Hematopoietic multipotent progenitor cell treated with erythropoietin and hydrocortisone succinate and interleukin-3 and kit ligand, for 15 days (in vitro differentiated cells): ENCODE measurements around the gene IL11.
"Not testable (repeated sequence)": the region's sequence is repeated elsewhere in the genome, so short reads cannot be mapped to it uniquely, and the experiment has no call there.

ENCODE experiments used
- DNase-seq: peaks from one replicate; pipeline ENCODE4 v3.0.0-alpha.2; 2015; ENCODE audit warnings: low spot score

The IL11 gene

DNA sequence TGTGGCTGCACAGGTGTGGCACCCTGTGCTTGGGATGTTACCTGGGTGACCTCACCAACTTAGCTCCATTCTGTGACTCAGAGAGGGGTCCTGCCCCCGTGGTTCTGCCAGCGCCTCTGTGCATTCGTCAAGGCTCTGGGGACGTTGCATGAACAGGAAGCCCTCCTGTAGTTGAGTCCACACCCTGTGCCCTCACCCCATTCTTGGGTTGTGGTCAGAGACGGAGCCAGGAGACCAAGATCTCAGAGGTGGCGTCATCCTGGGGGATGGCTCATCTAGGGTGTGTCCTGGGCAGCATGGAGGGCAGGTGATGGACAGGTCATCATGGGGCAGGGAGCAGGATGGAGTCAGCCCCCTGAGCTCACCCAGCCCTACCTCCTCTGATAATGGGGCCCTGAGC is 18.2 kb downstream of the IL11 start:
- no peak for DNase-seq

DNA sequence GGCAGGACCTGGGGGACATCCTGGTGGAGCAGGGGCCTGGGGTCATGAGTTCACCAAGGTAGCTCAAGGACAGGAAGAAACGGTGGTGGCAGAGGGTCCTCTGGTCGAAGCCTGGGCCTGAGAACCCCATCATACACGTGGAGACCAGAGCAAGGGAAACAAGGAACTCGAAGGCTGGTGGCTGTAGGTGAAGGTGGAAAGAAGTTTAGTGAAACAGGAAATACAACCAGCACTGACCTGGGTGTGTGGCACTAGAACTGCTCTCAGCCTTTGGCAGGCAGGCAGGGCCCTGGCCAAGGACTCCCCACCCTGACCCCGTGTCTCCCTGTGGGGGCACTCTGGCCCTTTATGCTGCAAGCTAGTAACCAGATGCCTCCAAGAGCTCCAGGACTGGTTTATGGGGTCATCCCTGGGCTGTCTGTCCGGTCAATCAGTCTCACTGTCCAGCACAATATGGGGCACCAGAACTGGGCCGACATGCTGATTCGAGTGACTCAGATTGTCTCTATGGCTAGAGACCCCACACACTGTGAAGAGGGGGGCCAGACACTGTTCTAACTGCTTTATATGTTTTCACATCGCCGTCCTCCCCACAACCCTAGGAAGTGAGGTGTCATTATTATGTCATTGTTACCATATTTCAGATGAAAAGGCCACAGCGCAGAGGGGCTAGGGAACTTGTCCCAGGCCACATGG is 19.5 kb downstream of the IL11 start:
- no peak for DNase-seq

DNA sequence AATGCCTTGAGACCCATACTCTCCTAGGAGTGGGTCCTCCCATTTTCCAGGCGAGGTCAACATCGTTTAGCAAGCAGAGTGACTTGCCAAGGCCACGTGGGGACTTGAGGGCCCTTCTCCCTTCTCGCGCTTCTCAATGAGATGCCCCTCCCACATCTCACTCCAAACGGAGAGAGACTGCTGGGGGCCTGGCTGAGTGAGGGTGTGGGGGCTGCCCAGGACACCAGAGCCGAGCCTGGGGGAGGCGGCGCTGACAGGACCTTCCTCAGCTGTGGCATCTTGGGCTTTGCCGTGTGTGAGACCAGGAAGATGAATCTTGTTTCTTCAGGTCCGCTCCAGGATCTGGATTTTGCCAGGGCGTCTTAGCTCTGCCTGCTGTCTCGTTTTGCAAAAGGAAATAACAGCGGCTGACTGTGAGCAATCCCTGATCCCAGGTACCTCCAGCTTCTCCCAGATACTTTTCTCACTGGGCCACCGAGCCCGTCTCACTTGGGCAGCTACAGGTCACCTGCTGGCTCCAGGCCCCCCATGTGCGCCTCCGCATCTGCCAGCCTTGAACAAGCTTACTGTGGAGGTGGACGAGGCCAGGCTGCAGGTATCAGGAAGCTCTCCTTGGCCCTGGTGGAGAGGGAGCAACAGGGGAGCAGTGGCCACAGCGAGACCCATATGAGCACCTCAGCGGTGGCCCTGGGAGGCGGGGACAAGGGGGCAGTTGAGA is 21.8 kb downstream of the IL11 start:
- no peak for DNase-seq

DNA sequence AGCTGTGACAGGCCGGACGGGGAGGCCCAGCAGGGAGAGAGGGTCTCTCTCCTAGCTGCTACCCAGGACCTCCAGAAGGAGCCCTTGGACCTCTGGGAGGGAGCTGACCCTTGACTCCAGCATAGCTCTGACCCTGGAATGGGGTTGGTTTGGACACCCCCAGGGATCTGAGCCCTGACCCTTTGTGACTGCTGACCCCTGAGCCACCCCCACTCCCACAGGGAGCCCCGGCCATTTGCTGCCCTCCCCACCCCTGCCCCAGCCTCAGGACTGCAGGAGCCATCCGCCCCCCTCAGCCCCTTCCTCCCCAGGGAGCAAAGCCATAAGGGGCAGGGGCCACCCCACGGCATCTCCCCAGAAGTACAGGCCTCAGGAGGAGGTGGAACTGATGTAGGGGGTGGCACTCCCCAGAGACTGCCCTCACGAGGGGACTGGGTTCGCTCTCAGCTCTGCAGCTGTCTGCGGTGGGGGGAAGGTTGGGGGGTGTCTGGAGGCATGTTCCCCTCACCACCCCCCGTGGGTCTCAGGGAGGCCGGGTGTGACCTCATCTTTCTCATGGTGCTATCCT is 22.7 kb downstream of the IL11 start:
- DNase-seq, result no peak

DNA sequence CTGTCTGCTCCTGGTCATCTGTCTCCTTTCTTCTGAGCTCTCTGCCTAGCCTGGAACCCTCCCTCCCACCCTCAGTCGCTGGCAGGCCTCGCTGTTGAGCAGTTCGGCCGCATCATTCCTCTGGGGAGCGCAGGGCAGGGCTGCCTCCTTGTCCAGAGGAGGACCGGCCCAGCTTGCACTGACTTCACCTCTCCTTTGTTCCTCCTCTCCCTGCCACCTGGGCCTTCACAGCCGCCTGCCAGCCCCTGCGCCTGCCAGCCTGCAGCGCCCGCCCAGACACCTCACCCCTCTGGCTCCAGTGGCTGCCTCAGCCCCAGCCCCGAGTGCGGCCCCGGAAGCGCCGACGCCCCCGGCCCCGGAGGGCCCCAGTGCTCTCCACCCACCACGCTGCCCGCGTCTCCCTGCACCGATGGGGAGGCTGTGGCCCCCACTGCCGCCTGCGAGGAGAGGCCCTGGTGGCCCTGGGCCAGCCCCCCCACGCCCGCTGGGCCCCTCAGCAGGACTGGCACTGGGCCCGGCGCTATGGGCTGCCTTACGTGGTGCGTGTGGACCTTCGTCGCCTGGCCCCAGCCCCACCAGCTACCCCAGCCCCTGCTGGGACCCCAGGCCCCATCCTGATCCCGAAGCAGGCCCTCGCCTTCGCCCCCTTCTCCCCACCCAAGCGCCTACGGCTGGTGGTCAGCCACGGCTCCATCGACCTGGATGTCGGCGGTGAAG is 23.4 kb downstream of the IL11 start:
- no peak for DNase-seq

DNA sequence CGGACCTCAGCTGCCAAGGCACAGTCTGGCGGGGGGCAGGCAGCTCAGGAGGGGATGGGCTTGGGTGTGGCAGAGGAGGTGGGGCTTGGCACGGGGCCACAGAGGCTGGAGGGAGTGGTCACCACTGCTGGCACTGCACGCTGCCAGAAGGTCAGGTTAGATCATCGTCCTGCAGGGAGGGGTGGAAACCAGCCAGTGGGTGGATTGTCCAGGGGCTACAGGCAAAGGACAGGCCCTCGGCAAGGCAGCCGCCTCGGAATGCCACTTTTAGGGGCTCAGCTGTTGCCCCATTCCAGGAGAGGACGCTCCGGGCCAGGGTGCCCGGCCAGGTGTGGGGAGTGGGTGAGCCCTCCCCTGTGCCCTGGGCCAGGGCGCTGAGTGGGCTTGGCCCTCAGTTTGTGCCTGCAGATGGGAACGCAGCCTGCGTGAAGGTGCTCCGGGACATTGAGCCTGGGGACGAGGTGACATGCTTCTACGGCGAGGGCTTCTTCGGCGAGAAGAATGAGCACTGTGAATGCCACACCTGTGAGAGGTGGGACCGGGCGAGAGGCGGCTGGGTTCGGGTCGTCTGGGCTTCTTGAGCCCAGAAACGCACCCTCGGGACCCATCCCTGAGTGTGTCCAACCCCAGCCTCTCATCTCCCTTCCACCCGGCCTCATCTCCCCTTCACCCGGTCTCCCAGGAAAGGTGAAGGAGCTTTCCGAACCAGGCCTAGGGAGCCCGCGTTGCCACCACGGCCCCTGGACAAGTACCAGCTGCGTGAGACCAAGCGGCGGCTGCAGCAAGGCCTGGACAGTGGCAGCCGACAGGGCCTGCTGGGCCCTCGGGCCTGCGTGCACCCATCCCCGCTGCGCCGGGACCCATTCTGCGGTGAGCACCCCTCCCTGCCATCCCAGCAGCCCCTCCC is 24.2 kb downstream of the IL11 start:
- DNase-seq, result peak; percentile 70

DNA sequence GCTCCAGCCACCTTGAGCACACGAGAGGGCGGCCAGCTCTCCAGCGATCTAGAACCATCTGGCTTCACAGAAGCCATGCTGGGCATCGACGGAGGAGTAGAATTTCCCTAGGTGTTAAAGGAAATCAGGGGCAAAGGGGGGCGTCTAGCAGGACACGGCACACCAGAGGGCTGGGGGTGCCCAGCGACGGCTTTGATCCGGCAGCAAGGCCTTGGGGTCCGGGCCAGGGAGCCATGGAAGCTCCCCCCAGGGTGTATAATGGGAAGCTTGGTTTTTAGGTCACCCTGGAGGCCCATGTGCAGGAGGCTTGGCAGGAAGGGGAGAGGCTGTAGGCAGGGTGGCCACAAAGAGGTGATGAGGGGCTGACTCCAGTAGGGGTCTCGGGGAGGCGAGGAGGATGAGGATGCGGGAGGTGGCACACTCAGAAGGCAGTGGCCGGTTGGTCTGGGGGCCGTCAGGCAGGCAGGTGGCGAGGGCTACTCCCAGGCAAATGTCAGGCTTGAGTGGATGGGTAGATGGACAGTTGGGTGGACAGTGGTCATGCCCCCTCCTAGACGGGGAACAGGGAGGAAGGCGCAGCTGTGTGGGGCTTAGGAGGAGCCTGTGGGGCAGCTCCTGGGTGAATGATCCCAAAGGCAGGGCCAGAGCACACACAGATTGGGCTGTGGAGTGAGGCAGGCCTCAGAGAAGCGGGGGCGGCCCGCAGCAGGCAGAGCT is 25.0 kb downstream of the IL11 start:
- no peak for DNase-seq

DNA sequence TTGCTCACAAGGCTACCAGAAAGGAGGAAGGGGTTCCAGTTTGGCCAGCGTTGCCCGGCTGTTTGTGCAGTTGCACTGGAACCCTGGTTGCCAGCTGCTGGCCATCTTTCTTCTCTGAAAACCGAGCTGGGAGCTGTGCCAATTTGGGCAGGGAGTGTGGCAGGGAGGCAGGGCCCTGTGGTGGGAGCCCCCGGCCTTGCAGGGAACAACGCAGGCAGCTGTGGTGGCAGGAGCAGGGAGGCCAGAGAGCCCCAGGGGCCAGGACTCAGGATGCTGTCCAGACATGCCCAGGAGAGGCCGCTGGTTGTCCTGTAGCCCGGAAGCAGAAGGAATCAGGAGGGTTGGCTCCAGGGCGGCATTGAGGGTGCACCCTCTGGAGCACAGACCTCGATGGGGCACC is 25.8 kb downstream of the IL11 start:
- DNase-seq, result peak; percentile 26

DNA sequence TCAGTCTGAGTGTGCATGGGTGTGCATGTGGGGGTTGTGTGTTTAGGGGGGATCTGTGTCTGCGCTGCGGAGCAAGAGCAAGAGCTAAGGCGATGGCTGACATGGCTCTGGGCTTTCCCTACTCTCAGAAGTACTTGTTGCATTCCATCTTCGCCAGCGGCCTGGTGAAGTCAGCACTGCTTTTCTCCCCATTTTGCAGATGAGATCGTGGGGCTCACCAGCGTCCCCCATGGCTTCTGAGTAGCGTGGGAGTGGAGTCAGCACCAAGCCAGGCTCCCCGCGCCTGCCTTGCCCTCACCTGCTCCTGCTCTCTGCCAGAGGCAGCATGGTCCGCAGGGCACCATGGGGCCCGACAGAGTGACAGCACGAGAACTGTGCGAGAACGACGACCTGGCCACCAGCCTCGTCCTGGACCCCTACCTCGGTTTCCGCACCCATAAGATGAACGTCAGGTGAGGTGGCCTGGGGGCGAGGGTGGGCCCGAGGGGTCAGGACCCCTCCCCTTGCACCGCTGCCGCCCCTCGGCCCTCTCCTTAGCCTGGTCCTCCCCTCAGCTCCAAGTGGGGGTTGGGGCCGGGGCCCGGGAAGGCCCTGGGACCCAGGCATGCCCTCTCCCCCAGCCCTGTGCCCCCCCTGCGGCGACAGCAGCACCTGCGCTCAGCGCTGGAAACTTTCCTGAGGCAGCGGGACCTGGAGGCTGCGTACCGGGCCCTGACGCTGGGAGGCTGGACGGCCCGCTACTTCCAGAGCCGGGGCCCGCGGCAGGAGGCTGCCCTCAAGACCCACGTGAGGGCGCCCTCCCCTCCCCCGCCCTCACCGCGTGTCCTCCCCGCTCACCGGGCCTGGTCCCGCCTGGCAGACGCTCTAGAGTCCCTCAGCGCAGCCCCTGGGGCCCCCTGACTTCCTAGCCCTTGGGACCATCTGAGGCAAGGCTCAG is 28.4 kb downstream of the IL11 start:
- DNase-seq, result no peak

DNA sequence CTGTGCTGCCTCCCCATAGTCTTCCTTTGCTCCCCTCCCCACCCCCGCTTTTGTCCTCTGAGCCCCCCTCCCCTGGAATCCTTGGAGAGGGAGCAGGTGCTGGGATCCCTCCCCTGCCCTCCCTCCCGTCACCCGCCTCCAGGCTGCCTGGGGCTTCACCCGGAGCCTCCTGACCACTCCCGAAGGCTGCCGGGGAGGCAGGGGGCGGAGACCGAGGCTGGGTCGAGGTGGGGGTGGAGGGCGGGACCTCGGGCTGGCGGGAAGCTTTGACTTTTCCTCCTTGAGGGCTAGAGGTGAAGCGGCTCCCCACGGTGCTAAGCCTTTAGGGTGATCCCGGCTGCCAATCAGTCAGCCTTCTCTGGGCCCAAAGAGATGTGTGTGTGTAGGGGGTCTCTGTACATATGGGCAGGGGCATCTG is 29.1 kb downstream of the IL11 start:
- peak; percentile 71 for DNase-seq

DNA sequence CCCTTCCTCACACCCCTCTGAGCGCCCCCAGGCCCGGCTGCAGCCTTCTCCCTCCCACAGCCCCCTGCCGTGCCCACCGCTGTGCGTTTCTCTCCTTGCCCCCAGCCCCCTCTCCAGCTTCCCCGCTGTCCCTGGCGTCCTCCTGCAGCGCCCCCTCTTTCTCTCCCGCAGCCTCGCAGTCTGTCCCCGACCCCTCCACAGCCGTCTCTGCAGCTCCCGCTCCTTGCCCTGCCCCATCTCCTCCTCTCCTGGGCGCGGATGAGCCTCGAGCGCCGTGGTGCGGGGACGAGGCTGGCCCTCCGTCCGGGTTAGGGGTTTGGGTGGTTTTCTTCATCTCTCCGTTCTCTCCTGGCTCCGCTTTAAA is 29.5 kb downstream of the IL11 start:
- DNase-seq, result peak; percentile 21

DNA sequence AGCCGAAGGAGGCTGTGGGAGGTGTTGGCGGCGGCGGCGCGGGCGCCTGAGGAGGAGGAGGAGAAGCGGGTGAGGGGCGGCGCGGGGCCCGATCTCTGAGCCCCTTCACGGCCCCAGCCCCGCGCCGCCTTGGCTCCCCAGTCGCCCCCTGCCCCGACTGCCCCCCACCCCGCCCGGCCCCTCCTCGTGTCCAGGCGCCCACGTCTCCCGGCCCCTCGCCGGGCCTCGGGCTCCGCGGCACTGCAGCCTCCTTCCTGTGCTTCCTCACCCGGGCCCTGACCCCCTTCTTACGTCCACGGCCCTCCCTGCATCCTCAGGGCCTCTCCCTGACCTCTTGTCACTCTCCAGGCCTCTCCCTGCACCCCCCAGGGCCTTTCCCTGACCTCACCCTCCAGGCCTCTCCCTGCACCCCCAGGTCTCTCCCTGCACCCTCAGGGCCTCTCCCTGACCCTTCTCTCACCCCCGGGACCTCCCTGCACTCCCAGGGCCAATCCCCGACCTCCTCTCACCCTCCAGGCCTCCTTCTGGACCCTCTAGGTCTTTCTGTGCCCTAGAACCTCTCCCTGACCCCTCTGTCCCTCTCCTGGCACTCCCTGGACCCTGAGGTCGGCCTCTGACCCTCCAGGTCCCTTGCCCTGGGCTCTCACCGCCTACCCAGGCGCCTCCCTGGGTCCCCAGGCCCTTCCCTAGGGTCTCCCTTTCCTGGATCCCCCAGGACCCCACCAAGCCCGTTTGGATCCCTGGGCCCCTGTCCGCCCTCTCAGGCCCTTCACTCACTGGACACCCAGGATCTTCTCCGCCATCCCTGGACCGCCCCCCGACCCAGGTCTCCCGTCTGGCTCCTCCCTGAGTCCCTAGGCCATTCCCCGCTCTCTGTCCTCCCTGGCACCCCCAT is 30.1 kb downstream of the IL11 start:
- DNase-seq, result peak; percentile 15

DNA sequence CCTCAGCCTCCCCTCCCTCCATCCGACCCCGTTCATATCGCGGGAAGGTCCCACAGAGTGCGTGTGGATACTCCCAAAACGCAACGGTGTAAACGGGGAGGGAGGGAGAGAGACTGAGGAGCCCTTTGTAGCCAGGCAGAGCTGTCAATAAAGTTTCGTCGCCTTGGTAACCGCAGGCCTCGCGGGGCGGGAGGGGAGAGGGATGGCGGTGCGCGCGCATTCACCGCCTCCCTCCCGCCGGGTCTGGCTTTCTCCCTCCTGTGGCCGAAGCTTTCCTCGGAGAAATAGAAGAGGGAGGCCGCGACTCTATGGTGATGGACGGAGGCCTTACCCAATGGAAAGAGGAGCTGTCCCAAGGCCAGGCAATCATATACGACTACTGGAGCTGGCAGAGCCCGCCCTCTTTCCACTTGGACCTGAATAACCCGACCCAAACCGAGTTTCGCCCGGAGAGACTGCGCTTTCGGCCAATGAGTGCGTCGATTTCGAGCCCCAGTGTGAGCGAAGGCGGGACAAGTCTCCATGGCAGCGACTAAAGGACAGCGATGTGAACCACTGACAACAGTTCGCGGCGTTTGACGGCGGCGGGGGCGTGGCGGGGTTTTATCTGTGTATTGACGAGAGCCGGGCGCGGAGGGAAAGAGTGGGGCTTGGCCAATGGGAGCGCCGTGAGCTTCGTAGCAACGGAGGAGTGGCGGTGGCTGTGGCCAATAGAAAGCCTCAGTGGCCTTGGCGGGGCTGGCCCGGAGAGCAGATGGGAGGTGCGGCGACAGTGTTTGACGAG is 31.0 kb downstream of the IL11 start, which contains the start of gene KMT5C:
Gene KMT5C, plus strand, starts transcription at position 772 of the 784 bp plus-strand sequence. CDS start 2,061 bp downstream, outside the sequence.
- peak; percentile 100 for DNase-seq

DNA sequence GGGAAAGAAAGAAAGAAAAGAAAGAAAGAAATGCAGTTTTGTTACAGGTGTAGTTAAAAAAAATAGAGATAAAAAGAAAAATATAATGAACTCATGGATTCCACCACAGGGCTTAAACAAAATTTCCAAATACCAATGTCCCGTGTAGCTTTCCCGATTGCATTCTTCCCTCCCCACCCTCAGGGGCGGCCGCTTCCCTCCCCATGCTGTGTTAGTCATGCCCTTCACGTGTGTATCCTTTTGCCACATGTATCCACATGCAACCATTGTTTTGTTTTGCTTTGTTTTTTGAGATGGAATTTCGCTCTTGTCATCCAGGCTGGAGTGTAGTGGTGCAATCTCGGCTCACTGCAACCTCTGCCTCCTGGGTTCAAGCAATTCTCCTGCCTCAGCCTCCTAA is 34.2 kb downstream of the IL11 start:
- no peak for DNase-seq

DNA sequence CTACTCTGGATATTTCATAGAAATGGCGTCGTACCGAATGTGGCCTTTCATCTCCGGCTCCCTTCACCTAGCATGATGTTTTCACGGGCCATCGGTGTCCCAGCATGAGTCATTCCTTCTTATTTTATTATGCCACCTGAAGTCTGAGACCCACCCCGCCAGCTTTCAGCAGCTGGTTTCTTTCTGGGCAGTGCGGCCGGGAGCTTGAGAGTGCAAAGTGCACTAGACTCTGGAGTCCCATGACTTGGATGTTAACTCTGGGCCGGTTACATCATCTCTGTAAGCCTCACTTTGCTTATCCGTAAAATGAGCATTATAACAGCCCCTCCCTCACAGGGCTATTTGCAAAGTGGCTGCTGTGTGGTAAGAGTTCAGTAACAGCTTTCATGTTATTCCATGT is 36.4 kb downstream of the IL11 start:
- no peak for DNase-seq

DNA sequence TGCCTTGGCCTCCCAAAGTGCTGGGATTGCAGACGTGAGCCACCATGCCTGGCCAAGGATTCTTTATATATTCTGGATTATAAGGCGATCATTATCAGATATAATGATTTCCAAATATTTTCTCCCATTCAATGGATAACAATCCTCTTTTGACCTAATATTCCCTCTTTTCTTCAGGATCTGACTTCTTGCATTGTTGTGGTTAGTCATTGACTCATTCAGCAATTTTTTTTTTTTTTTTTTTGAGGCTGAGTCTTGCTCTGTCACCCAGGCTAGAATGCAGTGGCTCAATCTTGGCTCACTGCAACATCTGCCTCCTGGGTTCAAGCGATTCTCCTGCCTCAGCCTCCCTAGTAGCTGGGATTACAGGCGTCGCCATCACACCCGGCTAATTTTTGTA is 40.5 kb downstream of the IL11 start:
- not testable (repeated sequence) for DNase-seq

DNA sequence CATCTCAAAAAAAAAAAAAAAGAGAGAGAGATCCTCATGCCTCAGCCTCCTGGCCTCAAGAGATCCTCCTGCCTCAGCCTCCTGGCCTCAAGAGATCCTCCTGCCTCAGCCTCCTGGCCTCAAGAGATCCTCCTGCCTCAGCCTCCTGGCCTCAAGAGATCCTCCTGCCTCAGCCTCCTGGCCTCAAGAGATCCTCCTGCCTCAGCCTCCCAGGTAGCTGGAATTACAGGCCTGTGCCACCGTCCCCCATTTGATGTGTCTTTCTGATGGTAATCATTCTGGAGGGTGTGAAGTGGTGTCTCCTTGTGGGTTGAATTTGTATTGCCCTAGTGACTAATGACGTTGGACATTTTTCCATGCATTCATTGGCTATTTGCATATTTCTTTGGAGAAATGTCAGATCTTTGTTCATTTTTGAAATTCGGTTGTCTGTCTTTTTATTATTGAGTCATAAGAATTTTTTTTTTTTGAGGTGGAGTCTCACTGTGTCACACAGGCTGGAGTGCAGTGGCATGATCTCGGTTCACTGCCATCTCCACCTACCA is 41.4 kb downstream of the IL11 start:
- peak; percentile 20 for DNase-seq

DNA sequence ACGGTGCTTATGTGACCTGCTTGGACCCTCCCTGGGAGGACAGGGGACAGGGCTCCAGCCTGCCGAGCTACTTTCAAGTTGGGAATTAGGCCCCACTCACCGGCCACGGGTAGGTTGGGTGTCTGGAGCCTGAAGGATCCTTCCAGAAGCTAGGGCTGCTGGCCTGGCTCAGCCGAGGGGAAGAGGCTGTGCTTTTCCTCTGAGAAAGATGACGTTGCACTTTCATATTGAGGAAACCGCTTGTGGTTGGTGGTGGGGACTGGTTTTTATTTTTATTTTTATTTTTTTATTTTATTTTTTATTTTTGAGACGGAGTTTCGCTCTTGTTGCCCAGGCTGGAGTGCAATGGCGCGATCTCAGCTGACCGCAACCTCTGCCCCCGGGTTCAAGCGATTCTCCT is 45.1 kb downstream of the IL11 start, which contains the start of gene TMEM150B:
Gene TMEM150B, minus strand, starts transcription at position 170 of the 400 bp plus-strand sequence. CDS start 4,305 bp downstream, outside the sequence.
- no peak for DNase-seq
